Measurements from ENCODE around the gene ZHX3.
"Not testable (repeated sequence)": the region's sequence is repeated elsewhere in the genome, so short reads cannot be mapped to it uniquely, and the experiment has no call there.

Gene ZHX3

GRCh38 chr20:41249411-41250281 lies 67.9 kb downstream of the ZHX3 start:
- FAIRE-seq: no peak

DNA sequence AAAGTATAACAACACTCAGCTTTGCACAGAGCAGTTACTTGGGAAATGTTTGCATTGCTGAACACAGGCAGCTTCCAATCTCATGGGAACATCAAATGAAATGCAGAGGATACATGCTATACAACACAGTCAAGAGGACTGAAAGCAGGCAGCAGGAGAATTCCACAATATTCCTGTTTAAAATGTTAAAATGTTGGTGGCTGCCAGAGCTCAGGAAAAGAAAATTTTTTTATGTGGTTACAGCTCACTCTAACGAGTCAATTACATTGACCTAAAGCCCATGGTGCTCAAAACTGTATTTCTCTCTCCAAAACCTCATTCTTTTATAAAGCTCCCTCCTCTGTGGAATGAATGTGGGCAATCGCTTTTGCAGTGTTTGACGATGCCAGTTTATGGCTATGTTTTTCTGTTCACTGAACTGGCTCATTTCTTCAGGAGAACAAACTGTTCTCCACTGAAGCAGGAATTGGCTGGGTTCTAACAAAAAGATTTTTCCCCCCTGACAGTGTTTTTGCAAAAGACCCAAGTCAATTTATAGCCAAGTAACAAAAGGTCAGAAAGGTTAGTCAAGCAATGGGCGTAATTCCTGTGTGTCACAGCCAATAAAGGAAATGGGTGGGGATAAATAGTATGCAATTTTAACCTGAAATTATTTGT lies 69.0 kb downstream of the ZHX3 start:
- no peak for FAIRE-seq

- no peak for FAIRE-seq
Measured at GRCh38 chr20:41247523-41248367, 69.8 kb downstream of the ZHX3 start.

- FAIRE-seq: no peak
Measured at GRCh38 chr20:41245086-41245707, 72.3 kb downstream of the ZHX3 start.

DNA sequence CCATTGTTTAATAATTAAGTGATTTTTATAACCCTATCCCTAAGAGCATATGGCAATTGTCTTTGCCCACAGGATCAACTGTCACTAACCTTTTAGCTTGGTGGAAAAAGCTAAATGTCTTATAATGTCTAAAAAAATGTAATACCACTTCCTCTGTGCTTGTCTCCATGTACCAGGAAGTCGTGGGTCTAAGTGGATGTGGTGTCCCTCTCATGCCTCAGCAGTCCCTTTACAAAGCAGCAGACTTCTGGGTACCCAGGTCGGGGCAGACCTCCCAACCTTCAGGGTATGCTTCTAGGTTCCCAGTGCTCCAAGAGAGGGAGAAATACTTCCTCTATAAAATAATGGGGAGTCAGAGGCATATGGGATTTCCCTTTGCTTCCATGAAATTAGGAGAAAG lies 74.7 kb downstream of the ZHX3 start:
- no peak for FAIRE-seq

- no peak for FAIRE-seq
Measured at GRCh38 chr20:41242352-41242751, 75.2 kb downstream of the ZHX3 start.

GRCh38 chr20:41237233-41237632 lies 80.3 kb downstream of the ZHX3 start:
- not testable (repeated sequence) for FAIRE-seq

- FAIRE-seq: not testable (repeated sequence)
Measured at GRCh38 chr20:41236818-41237217, 80.7 kb downstream of the ZHX3 start.

- no peak for FAIRE-seq
Measured at GRCh38 chr20:41234546-41234945, 83.0 kb downstream of the ZHX3 start.

- FAIRE-seq: no peak
Measured at GRCh38 chr20:41234041-41234440, 83.5 kb downstream of the ZHX3 start.

- FAIRE-seq: no peak
Measured at GRCh38 chr20:41232973-41233926, 84.3 kb downstream of the ZHX3 start.

GRCh38 chr20:41231136-41231535 lies 86.4 kb downstream of the ZHX3 start:
- FAIRE-seq: no peak

GRCh38 chr20:41230136-41230535 lies 87.4 kb downstream of the ZHX3 start:
- no peak for FAIRE-seq

- no peak for FAIRE-seq
Measured at GRCh38 chr20:41229259-41229658, 88.3 kb downstream of the ZHX3 start.

GRCh38 chr20:41228858-41229257 lies 88.7 kb downstream of the ZHX3 start:
- FAIRE-seq: no peak

DNA sequence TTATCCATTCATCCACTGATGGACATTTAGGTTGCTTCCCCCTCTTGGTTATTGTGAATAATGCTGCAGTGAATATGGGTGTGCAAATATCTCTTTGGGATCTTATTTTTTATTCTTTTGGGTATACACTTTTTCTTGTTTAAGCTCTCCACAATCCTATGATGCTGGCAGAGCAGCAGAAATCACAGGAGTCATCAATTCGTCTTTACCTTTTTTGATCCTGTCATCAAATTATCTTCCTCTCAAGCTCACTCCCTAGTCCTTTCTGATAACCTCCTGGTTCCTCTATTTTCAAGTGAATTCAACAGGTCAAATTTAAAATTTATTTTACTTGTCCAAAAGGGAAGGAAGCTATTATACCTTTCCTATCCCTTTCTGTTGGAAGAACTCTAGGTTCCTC lies 91.1 kb downstream of the ZHX3 start:
- no peak for FAIRE-seq

GRCh38 chr20:41225091-41225490 lies 92.4 kb downstream of the ZHX3 start:
- no peak for FAIRE-seq

- no peak for FAIRE-seq
Measured at GRCh38 chr20:41224281-41224680, 93.2 kb downstream of the ZHX3 start.

DNA sequence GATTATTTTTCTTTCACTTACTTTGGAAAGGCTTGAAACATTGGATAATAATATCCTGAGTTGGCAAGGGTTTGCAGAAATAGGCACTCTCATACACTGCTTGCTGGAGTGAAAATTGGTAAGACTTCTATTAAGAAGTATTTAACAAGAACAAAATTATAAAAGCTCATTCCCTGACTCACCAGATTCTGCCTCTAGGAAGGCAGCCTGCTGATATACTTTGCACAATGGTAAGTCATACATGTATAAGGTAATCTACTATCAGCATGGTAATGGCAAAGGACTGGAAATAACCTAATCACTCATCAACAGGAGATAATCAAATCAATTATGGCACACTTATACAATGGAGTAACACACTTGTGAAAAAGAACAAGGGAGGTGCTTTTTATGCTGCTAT lies 94.4 kb downstream of the ZHX3 start:
- FAIRE-seq: no peak

GRCh38 chr20:41222703-41223102 lies 94.8 kb downstream of the ZHX3 start:
- FAIRE-seq: no peak

- no peak for FAIRE-seq
Measured at GRCh38 chr20:41222296-41222695, 95.2 kb downstream of the ZHX3 start.
